Stomach (tissue), 4 donors: ENCODE measurements around the gene GABBR2.

Experiments used
- POLR2A ChIP-seq, 4 donors: fragments of 450-650 bp; IDR thresholded peaks; one replicate each; pipeline ENCODE4 v1.6.1; 2016; ENCODE audit warnings: antibody characterized with exemption in 4 of 4, control low read depth in 2 of 4, mild to moderate bottlenecking in 1 of 4, moderate library complexity in 1 of 4
- TF ChIP-seq, protein P1 (sequence below), 7 experiments: fragments of 450-650 bp in 4 of 7; fragments of 200-600 bp in 3 of 7; sonication (generic) in 3 of 7; IDR thresholded peaks; one replicate each; pipeline ENCODE4 v1.5.1; 2016 to 2019; ENCODE audit warnings: antibody characterized with exemption in 7 of 7, control low read depth in 2 of 7, mild to moderate bottlenecking in 1 of 7

DNA sequence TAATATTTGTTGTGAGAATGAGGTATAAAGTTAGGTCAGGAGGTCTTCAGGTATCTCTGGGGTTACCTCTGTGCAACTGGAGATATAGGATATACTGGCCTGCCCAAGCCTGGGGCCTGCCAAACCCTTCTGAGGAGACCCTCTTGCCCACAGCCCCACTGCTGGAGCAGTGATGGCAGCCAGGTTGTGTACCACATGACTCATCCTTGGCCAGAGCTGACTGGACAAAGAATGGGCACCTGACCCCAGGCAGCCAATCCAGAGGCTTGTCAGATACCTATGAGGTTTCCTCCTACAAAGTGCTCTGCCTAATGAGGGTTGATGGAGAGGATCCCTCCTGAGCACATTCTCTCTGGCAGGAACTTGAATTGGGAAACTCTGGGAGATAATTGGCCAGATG, 397.2 kb downstream of the GABBR2 start:
- TF ChIP-seq, protein P1, sequence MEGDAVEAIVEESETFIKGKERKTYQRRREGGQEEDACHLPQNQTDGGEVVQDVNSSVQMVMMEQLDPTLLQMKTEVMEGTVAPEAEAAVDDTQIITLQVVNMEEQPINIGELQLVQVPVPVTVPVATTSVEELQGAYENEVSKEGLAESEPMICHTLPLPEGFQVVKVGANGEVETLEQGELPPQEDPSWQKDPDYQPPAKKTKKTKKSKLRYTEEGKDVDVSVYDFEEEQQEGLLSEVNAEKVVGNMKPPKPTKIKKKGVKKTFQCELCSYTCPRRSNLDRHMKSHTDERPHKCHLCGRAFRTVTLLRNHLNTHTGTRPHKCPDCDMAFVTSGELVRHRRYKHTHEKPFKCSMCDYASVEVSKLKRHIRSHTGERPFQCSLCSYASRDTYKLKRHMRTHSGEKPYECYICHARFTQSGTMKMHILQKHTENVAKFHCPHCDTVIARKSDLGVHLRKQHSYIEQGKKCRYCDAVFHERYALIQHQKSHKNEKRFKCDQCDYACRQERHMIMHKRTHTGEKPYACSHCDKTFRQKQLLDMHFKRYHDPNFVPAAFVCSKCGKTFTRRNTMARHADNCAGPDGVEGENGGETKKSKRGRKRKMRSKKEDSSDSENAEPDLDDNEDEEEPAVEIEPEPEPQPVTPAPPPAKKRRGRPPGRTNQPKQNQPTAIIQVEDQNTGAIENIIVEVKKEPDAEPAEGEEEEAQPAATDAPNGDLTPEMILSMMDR (IDR thresholded peaks at IDR 0.05): no peak
- no peak for TF ChIP-seq POLR2A (IDR thresholded peaks at IDR 0.05)
